Epidermal melanocyte (primary cell): Measurements from ENCODE around the gene RACGAP1.

Experiments used
- DNase-seq: peaks from one replicate; pipeline ENCODE4 v3.0.0; 2011; ENCODE audit warnings: low spot score; ENCODE audit not compliant: insufficient read length

Gene RACGAP1

GRCh38 chr12:50057000-50057841, 31.9 kb upstream of the RACGAP1 start, which contains the start of gene ASIC1:
Gene ASIC1, plus strand, starts transcription at chr12:50057596. Its CDS starts 1,171 bp downstream, at chr12:50058767.
- DNase-seq: peak; percentile 78

- DNase-seq: no peak
Observed at GRCh38 chr12:50056639-50056976, 31.3 kb upstream of the RACGAP1 start.

GRCh38 chr12:50055831-50056638, 30.7 kb upstream of the RACGAP1 start:
- peak; percentile 73 for DNase-seq

- DNase-seq: no peak
Observed at GRCh38 chr12:50053583-50053982, 28.3 kb upstream of the RACGAP1 start.

- no peak for DNase-seq
Observed at GRCh38 chr12:50052964-50053363, 27.7 kb upstream of the RACGAP1 start.

GRCh38 chr12:50052544-50052943, 27.2 kb upstream of the RACGAP1 start:
- no peak for DNase-seq

- no peak for DNase-seq
Observed at GRCh38 chr12:50051101-50051806, 26.0 kb upstream of the RACGAP1 start.

- DNase-seq: no peak
Observed at GRCh38 chr12:50050410-50051098, 25.3 kb upstream of the RACGAP1 start.

GRCh38 chr12:50050119-50050385, 24.8 kb upstream of the RACGAP1 start:
- no peak for DNase-seq

GRCh38 chr12:50049254-50050118, 24.2 kb upstream of the RACGAP1 start:
- no peak for DNase-seq

- DNase-seq: no peak
Observed at GRCh38 chr12:50047693-50048250, 22.5 kb upstream of the RACGAP1 start.

GRCh38 chr12:50043854-50044253, 18.6 kb upstream of the RACGAP1 start:
- DNase-seq: no peak

GRCh38 chr12:50043308-50043707, 18.0 kb upstream of the RACGAP1 start:
- DNase-seq: no peak

- no peak for DNase-seq
Observed at GRCh38 chr12:50042693-50043092, 17.4 kb upstream of the RACGAP1 start.

GRCh38 chr12:50041962-50042361, 16.7 kb upstream of the RACGAP1 start:
- DNase-seq: no peak

GRCh38 chr12:50041062-50041860, 16.0 kb upstream of the RACGAP1 start:
- DNase-seq: no peak

GRCh38 chr12:50040657-50041056, 15.4 kb upstream of the RACGAP1 start:
- no peak for DNase-seq

- peak; percentile 78 for DNase-seq
Observed at GRCh38 chr12:50039151-50039835, 14.0 kb upstream of the RACGAP1 start.

GRCh38 chr12:50038336-50038735, 13.0 kb upstream of the RACGAP1 start:
- no peak for DNase-seq
